BE2C (cell line): Measurements from ENCODE around the gene KLF18.

Experiments
- DNase-seq: peaks from one replicate; pipeline ENCODE4 v3.0.0-alpha.2; 2020
- H3K27me3 ChIP-seq: fragments of 250-450 bp; sonication (Bioruptor Pico); 2 replicates; pipeline ENCODE4 v1.5.1; 2020; ENCODE audit warnings: mild to moderate bottlenecking
- H3K36me3 ChIP-seq: fragments of 250-450 bp; sonication (Bioruptor Pico); 2 replicates; pipeline ENCODE4 v1.5.1; 2020; ENCODE audit warnings: mild to moderate bottlenecking
- H3K4me1 ChIP-seq: fragments of 250-450 bp; sonication (Bioruptor Pico); 2 replicates; pipeline ENCODE4 v1.5.1; 2020
- H3K4me3 ChIP-seq: 2 replicates; pipeline ENCODE4 v1.5.1; 2011; ENCODE audit warnings: low read depth, low read length
- H3K9me3 ChIP-seq: fragments of 250-450 bp; sonication (Bioruptor Pico); 2 replicates; pipeline ENCODE4 v1.5.1; 2020
- CTCF ChIP-seq: IDR thresholded peaks from 2 replicates; pipeline ENCODE4 v1.5.1; 2012; ENCODE audit warnings: mild to moderate bottlenecking, low read depth, low read length

KLF18 gene

GRCh38 chr1:44108241-44108640 lies 33.2 kb downstream of the KLF18 start:
- Histone ChIP-seq H3K4me1 (no peaks in the 10 kb centered on the region), H3K9me3 (no peaks in the 10 kb centered on the region), H3K4me3 (no peak overlapping the region), H3K27me3 (no peaks in the 10 kb centered on the region), H3K36me3 (no peaks in the 10 kb centered on the region)
- DNase-seq: no peak
- TF ChIP-seq CTCF: no peak

- Histone ChIP-seq H3K36me3 (no peaks in the 10 kb centered on the region), H3K4me1 (no peaks in the 10 kb centered on the region), H3K4me3 (no peak overlapping the region), H3K27me3 (no peaks in the 10 kb centered on the region), H3K9me3 (no peaks in the 10 kb centered on the region)
- TF ChIP-seq CTCF: no peak
- DNase-seq: no peak
Observed at GRCh38 chr1:44105810-44106209, 35.6 kb downstream of the KLF18 start.

- no peak for DNase-seq
- H3K27me3 ChIP-seq: no peaks in the 10 kb centered on the region
- H3K9me3 ChIP-seq: no peaks in the 10 kb centered on the region
- TF ChIP-seq CTCF: no peak
- no peak overlapping the region for H3K4me3 ChIP-seq
- H3K36me3 ChIP-seq: no peaks in the 10 kb centered on the region
- no peaks in the 10 kb centered on the region for H3K4me1 ChIP-seq
Observed at GRCh38 chr1:44103270-44104131, 37.9 kb downstream of the KLF18 start.

DNA sequence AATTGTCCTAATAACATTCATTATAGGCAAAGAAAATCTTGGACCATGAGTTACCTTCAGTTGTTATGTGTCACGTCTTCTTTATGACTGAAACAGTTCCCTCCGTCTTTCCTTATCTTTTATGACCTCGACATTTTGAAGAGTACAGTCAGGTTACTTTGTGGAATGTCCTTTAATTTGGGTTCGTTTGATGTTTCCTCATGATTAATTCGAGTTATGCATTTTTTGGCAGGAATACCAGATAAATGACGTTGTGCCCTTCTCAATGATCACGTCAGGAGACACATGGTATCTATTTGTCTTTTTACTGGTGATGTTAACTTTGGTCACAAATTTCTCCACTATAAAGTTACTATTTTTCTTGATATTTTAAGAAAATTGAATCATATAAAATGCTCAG lies 40.1 kb downstream of the KLF18 start:
- no peaks in the 10 kb centered on the region for H3K9me3 ChIP-seq
- H3K4me1 ChIP-seq: no peaks in the 10 kb centered on the region
- TF ChIP-seq CTCF: no peak
- H3K4me3 ChIP-seq: no peak overlapping the region
- no peaks in the 10 kb centered on the region for H3K36me3 ChIP-seq
- no peaks in the 10 kb centered on the region for H3K27me3 ChIP-seq
- DNase-seq: no peak

GRCh38 chr1:44100183-44100868 lies 41.1 kb downstream of the KLF18 start:
- Histone ChIP-seq H3K27me3 (no peaks in the 10 kb centered on the region), H3K36me3 (no peaks in the 10 kb centered on the region), H3K9me3 (no peaks in the 10 kb centered on the region), H3K4me1 (no peaks in the 10 kb centered on the region), H3K4me3 (no peak overlapping the region)
- TF ChIP-seq CTCF: no peak
- no peak for DNase-seq

- Histone ChIP-seq H3K4me1 (no peaks in the 10 kb centered on the region), H3K9me3 (no peaks in the 10 kb centered on the region)
Observed at GRCh38 chr1:44094047-44094446, 47.4 kb downstream of the KLF18 start.

More at GRCh38 chr1:44094047-44094446, 47.4 kb downstream of the KLF18 start:
- DNase-seq: no peak
- H3K36me3 ChIP-seq: no peaks in the 10 kb centered on the region
- TF ChIP-seq CTCF: no peak
- H3K4me3 ChIP-seq: no peak overlapping the region
- no peaks in the 10 kb centered on the region for H3K27me3 ChIP-seq
